Activated T-helper 9 cell treated with anti-CD3 and anti-CD28 coated beads, Interleukin-2, amount 50 U/mL, for 16 hours (primary cell): Measurements from ENCODE around the gene ATP10A.

Source experiments
- DNase-seq: peaks from one replicate; pipeline ENCODE4 v3.0.0-alpha.2; 2020; ENCODE audit warnings: low read depth

ATP10A gene

GRCh38 chr15:25863111-25863967, at the start of gene ATP10A:
Gene ATP10A, minus strand, starts transcription at chr15:25863327. Its CDS starts 231 bp downstream, at chr15:25863096.
- DNase-seq: no peak

GRCh38 chr15:25912035-25912434, 48.9 kb upstream of the ATP10A start:
- no peak for DNase-seq

- no peak for DNase-seq
Observed at GRCh38 chr15:25910832-25911231, 47.7 kb upstream of the ATP10A start.

DNA sequence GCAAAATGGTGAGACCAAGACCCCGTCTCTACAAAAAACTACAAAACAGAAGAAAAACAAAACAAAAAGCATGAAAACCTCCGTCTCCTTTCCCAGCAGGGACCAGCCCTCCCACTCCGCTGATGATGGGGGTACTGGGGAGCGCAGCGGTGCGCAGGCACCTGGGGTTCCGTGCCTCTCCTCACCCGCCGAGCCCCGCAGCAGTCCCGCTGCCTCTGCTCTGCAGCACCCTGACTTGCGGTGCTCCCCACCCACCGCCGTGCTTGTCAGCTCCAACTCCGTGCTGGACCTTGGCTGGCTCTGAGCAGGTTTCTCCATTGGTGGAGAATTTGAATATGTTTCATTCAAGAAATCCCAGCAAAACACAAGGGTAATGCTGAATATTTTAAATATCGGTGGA, 46.7 kb upstream of the ATP10A start:
- DNase-seq: no peak

DNA sequence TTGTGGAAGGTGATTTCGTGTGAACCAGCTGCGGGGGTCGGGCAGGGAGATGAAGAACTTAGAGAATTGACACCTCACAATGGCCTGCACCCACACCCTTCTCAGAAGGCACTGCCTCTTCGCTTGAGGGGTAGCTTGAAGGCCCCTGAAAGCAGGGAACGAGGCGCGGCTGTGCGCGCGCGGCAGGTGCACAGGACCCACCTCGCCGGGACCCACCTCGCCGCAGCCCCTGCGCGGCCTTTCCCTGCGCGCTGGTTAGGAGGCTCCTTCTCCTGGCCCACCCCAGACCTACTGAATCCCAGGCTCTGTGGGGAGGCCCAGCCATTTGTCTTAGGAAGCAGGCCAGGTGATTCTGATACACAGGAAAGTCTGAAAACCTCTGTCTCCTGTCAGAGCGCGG, 46.2 kb upstream of the ATP10A start:
- no peak for DNase-seq

- DNase-seq: no peak
Observed at GRCh38 chr15:25905140-25905539, 42.0 kb upstream of the ATP10A start.

DNA sequence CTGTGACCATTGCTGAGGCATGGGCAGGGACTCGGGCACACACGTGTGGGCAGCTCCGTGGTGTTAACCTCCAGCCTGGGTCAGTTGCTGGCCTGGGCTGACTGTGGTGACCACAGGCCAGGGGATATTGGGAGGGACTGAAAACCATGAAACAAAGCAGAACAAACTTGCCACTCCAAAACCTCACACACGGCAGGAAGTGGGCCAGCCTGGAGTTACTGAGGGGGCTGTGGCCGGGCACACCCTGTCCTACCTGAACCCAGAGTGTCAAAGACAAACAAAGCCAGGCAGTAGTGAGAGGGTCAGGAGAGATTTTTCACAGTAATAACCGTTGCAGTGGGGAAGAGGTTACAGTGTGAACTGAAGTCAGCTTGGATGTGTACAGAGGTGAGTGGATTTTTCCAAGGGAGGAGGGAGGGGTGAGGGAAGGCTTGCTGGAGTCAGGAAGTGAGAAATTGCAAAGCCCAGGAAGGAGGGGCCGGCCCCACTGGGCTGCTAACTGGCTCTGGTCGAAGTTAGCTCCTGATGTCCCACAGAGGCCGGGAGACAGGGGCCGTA, 40.0 kb upstream of the ATP10A start:
- no peak for DNase-seq

DNA sequence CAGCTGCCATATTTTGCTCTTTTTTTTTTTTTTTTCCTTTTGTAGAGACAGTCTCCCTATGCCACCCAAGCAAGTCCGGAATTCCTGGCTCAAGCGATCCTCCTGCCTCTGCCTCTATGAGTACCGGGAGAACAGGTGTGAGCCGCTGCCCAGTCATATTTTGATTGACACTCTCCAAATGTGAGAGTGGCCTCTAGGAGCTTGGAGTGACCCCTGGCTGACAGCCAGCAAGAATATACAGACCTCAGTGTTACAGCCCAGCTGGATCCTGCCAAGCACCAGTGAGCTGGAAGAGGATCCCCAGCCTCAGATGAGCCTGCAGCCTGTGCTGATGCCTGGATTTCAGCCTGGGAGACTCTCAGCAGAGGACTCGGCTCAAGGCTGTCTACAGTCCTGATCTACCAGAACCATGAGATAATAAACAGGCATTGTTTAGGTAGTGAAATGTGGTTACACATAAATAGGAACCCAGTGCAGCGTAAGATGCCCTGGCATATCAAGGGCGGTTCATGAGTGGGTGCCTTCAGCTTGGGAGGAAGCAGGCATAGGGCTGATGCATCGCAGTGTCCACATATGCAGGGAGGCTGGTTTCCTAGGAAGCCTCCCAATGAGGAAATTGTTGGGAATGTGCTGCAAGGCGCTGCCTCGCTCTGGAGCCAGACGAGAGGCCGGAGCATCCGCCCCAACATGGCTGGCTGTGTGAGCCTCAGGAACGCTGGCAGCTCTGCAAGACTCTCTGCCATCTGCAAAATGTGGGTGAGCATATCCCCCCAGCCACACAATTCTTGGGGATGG, 38.9 kb upstream of the ATP10A start:
- DNase-seq: no peak

GRCh38 chr15:25900901-25901300, 37.8 kb upstream of the ATP10A start:
- no peak for DNase-seq

DNA sequence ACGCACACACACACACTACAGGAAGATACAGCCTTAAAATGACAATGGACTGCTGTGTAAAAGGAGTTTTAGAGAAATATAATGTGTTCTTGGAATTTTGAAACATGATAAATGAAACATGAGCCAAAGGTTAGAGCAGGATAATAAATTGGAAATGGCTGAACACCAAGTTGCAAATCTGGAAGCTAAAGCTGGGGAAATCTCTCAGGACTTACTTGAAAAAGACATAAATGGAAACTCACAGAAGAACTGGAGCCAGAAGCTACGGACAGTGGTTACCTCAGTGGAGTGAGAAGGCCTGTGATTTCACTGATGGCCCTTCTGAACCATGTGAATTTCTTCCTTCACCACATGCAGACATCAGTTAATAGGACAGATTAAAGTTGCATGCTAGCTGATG, 37.3 kb upstream of the ATP10A start:
- no peak for DNase-seq

GRCh38 chr15:25899870-25900269, 36.7 kb upstream of the ATP10A start:
- no peak for DNase-seq

- no peak for DNase-seq
Observed at GRCh38 chr15:25897658-25898057, 34.5 kb upstream of the ATP10A start.

DNA sequence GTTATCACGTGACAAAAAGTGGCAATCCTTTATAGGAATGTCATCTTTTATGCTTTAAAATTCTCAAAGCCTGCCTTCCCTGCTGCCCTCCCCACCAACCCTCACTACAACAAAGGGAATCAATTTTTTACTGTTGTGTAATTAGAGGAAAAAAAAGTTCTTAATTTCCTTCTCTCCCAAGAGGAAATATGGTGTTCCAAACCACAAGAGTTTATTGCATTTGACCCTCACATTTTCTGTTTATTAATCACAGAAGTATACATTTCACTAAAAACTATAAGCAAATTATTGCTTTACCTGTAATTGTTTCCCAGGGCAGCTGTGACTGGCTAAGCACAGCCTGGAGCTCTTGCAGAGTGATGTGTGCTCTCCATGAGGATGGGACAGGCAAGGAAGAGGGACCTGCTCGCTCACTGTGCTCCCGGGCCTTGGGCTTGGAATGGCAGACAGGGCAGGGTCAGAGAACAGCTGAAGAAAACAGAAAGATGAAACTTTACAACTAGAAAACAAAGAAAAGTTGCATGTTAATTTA, 31.3 kb upstream of the ATP10A start:
- DNase-seq: no peak

- no peak for DNase-seq
Observed at GRCh38 chr15:25893596-25893995, 30.5 kb upstream of the ATP10A start.

DNA sequence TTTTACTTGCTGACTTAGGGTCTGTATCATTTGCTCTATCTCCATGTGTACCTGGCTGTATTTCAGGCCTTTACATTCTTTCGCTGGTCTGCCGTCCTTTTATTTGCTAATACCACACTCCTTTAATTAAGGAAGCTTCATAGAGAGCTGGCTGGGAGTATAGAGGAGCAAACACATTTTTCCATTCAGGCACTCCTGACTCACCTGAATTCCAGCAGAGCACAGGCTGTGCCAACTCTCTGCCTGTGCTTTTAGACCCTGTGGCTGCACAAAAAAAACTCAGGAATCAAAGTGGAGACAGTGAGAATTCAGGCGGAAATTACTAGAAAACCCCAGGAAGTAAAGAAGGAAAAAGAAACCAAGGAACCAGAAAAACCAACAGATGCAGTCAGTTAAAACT, 29.0 kb upstream of the ATP10A start:
- DNase-seq: no peak

- no peak for DNase-seq
Observed at GRCh38 chr15:25891081-25891480, 28.0 kb upstream of the ATP10A start.

GRCh38 chr15:25890529-25890928, 27.4 kb upstream of the ATP10A start:
- no peak for DNase-seq

DNA sequence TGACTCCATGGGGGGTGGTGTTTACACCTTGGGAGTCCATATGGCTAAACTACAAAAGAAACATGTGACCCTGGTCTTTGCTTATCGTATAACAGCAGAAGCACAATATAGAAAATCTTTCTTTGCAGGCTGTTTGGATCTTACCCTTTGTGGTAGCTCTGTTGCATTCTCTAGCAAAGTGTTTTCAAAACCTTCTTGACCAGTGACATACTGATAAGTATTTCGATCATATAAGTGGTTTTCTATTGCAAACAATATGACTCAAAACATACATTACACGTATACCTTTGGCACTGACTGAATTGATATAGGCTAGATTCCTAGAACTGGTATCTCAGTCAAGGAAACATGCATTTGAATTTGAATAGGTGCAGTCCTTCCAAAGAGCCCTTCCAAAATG, 24.7 kb upstream of the ATP10A start:
- no peak for DNase-seq

DNA sequence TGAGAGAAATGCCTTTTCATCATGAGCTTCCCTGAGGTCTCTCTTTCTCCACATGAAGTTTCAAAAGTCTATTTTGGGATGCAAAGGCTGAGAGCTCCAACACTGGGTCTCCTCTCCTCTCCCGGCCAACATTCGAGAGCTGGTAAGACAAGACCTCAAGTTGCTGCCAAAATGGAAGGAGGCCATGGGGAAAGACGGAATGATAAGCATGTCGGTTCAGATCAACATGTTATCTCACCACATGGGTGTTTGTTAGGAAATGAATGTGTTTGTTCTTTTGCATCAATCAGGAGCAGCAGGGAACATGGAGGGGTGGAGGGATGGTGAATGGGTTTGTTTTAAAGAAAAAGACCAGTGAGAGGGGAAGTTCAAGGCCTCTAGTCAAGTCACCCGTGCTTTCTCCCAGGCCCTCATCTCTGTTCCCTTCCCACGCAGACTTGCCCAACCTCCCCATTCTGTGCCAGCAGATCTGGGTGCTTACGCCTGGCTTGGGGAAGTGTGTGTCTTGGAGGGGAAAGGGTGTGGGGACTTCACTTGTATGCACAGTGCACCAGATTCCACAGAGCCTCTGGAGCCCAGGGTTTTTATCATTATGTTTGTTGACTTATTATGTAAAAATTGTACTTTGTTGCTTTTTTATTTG, 23.5 kb upstream of the ATP10A start:
- DNase-seq: no peak

- no peak for DNase-seq
Observed at GRCh38 chr15:25884370-25884769, 21.2 kb upstream of the ATP10A start.

GRCh38 chr15:25883463-25884259, 20.5 kb upstream of the ATP10A start:
- no peak for DNase-seq
